Measurements from ENCODE around the gene ADIPOQ.

- TF ChIP-seq, protein P1, sequence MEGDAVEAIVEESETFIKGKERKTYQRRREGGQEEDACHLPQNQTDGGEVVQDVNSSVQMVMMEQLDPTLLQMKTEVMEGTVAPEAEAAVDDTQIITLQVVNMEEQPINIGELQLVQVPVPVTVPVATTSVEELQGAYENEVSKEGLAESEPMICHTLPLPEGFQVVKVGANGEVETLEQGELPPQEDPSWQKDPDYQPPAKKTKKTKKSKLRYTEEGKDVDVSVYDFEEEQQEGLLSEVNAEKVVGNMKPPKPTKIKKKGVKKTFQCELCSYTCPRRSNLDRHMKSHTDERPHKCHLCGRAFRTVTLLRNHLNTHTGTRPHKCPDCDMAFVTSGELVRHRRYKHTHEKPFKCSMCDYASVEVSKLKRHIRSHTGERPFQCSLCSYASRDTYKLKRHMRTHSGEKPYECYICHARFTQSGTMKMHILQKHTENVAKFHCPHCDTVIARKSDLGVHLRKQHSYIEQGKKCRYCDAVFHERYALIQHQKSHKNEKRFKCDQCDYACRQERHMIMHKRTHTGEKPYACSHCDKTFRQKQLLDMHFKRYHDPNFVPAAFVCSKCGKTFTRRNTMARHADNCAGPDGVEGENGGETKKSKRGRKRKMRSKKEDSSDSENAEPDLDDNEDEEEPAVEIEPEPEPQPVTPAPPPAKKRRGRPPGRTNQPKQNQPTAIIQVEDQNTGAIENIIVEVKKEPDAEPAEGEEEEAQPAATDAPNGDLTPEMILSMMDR (IDR thresholded peaks at IDR 0.05; ENCODE audit: low read length) = no peak
- TF ChIP-seq EZH2 (optimal IDR thresholded peaks at IDR 0.05; ENCODE audit: low read depth, low read length) = no peak
These were observed 60.2 kb downstream of the ADIPOQ start for GRCh38 chr3:186902713-186903112.
